ENCODE results near the gene SAMMSON. TPM values are rescaled to one million over a fixed set of nuclear protein-coding genes. Genes with fewer than 3 reads are reported as not detected.

Gene SAMMSON
- total RNA-seq, 1 donor from 2014 or later, result not detected

DNA sequence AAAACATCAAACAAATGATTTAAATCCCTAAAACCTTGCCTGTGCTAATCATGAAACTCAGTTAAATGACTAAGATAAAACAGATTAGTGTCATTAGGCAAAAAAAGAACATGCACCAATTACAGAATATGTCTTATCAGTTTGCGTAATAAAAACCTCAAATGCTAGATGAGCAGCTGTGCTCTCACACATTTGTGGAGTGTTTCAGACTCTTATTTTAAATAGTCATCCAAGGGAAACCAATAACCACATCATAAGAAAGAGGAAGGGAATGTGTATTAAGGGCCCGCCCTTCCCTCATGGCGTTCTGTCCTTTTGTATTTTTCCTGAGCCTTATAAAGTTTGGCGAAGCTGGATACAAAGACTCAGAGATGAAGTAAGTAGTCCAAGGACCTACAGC is 6.6 kb downstream of the SAMMSON start:
- Mint-ChIP-seq H3K9me3 (no peaks in the 10 kb centered on the region), H3K4me1 (ENCODE audit: unreplicated experiment) (peaks cover 3% of the 10 kb centered on the region), H3K27me3 (no peaks in the 10 kb centered on the region), H3K27ac (no peak overlapping the region), H3K36me3 (no peaks in the 10 kb centered on the region), H3K4me3 (no peak overlapping the region)
- TF ChIP-seq CTCF (conservative IDR thresholded peaks at IDR 0.05), result no peak
- no peak for DNase-seq (ENCODE audit: extremely low spot score, unreplicated experiment)

DNA sequence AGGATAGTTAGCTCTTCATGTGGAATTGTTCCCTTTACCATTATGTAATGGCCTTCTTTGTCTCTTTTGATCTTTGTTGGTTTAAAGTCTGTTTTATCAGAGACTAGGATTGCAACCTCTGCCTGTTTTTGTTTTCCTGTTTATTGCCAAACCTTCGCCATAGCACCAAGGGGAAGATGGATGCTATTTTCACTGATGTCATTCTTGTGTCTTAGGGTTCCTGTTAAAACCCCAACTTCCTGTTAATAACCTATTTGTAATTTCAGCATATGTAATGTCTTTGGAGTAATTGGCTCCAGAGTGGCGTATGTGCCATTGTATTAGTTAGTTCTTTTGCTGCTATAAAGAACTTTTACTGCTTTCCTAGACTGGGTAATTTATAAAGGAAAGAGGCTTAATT is 10.8 kb downstream of the SAMMSON start:
- no peak for DNase-seq (ENCODE audit: extremely low spot score, unreplicated experiment)

DNA sequence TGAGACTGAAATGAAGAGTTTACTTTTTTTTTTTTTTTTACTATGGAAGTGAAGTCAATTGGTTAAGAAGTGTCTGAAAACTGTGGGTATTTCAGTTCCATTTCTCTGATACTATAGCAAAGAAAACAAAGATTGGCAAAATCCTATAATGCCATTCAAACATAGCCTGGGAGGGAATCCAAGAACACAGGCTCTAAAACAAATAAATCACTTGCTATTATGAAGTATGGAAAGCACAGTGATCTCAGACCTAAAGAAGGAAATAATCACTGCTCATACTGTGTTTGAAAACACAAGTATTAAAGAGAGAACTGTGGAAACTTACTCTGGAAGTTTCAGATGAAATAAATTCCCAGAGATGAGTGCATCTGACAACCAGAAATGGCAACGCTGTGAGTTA is 12.0 kb downstream of the SAMMSON start:
- Mint-ChIP-seq H3K4me3 (no peak overlapping the region), H3K36me3 (no peaks in the 10 kb centered on the region), H3K27ac (no peak overlapping the region), H3K9me3 (no peaks in the 10 kb centered on the region), H3K4me1 (ENCODE audit: unreplicated experiment) (no peaks in the 10 kb centered on the region), H3K27me3 (peaks cover 3% of the 10 kb centered on the region)
- no peak for TF ChIP-seq CTCF (conservative IDR thresholded peaks at IDR 0.05)
- no peak for DNase-seq (ENCODE audit: extremely low spot score, unreplicated experiment)

More for the DNA sequence above, 10.8 kb downstream of the SAMMSON start:
- no peak for TF ChIP-seq CTCF (conservative IDR thresholded peaks at IDR 0.05)
- H3K4me1 Mint-ChIP-seq (ENCODE audit: unreplicated experiment), result no peaks in the 10 kb centered on the region
- H3K9me3 Mint-ChIP-seq, result no peaks in the 10 kb centered on the region
- H3K36me3 Mint-ChIP-seq, result no peaks in the 10 kb centered on the region
- no peak overlapping the region for H3K27ac Mint-ChIP-seq
- H3K4me3 Mint-ChIP-seq, result no peak overlapping the region
- H3K27me3 Mint-ChIP-seq, result peaks cover 3% of the 10 kb centered on the region

- Mint-ChIP-seq H3K9me3 (peaks cover 6% of the 10 kb centered on the region), H3K36me3 (no peaks in the 10 kb centered on the region), H3K27me3 (no peaks in the 10 kb centered on the region), H3K27ac (no peak overlapping the region), H3K4me3 (no peak overlapping the region), H3K4me1 (ENCODE audit: unreplicated experiment) (no peaks in the 10 kb centered on the region)
- TF ChIP-seq CTCF (conservative IDR thresholded peaks at IDR 0.05), result no peak
- no peak for DNase-seq (ENCODE audit: extremely low spot score, unreplicated experiment)
Observed at GRCh38 chr3:70020906-70021660, 21.6 kb downstream of the SAMMSON start.

- peaks cover 6% of the 10 kb centered on the region for H3K9me3 Mint-ChIP-seq
- H3K36me3 Mint-ChIP-seq, result no peaks in the 10 kb centered on the region
- peaks cover 3% of the 10 kb centered on the region for H3K27me3 Mint-ChIP-seq
- no peak for TF ChIP-seq CTCF (conservative IDR thresholded peaks at IDR 0.05)
- no peak for DNase-seq (ENCODE audit: extremely low spot score, unreplicated experiment)
- no peaks in the 10 kb centered on the region for H3K4me1 Mint-ChIP-seq (ENCODE audit: unreplicated experiment)
- no peak overlapping the region for H3K4me3 Mint-ChIP-seq
- H3K27ac Mint-ChIP-seq, result no peak overlapping the region
Observed at GRCh38 chr3:70028361-70028760, 28.8 kb downstream of the SAMMSON start.

Measured in type B pancreatic cell (in vitro differentiated cells).